ENCODE data around the gene RPS6KA2.

The RPS6KA2 gene

GRCh38 chr6:166656230-166657151 lies 29.4 kb upstream of the RPS6KA2 start:
- H3K4me3 ChIP-seq (replicated peaks; ENCODE audit: insufficient read depth, low read length), result no peak overlapping the region

DNA sequence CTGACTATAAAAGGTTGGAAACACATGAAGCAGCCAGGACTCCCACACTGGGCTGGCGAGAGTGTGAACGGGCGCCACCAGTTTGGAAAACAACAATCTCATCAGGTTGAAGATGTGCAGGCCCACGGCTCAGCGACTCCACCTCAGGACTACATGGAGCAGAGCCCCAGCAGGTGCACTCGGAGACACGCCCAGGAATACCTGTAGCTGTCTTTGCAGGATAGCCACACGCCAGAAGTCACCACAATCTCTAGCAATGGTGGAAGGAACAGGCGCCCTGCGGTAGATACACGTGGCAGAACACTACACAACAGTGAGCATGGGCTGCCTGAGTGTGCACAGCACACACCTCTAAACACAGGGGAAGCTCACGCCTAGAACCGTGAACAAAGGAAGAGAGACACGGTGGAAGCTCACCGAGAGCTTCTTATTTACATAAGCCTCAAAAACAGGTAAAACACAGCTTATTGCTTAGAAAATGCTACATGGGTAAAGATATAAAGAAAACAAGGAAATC lies 28.7 kb upstream of the RPS6KA2 start:
- no peak for DNase-seq (ENCODE audit: low read depth in 1 of 2, low spot score in 1 of 2)
- Histone ChIP-seq H3K4me3 (replicated peaks; ENCODE audit: insufficient read depth, low read length) (no peak overlapping the region), H3K27me3 (ENCODE audit: insufficient read depth, poor library complexity, severe bottlenecking) (no peaks in the 10 kb centered on the region), H3K27ac (replicated peaks) (no peak overlapping the region)
- no peak for TF ChIP-seq SPI1 (IDR thresholded peaks at IDR 0.05; ENCODE audit: borderline replicate concordance, low read depth)
- TF ChIP-seq GABPA (IDR thresholded peaks at IDR 0.05; ENCODE audit: low read depth), result no peak
- TF ChIP-seq, protein P1, sequence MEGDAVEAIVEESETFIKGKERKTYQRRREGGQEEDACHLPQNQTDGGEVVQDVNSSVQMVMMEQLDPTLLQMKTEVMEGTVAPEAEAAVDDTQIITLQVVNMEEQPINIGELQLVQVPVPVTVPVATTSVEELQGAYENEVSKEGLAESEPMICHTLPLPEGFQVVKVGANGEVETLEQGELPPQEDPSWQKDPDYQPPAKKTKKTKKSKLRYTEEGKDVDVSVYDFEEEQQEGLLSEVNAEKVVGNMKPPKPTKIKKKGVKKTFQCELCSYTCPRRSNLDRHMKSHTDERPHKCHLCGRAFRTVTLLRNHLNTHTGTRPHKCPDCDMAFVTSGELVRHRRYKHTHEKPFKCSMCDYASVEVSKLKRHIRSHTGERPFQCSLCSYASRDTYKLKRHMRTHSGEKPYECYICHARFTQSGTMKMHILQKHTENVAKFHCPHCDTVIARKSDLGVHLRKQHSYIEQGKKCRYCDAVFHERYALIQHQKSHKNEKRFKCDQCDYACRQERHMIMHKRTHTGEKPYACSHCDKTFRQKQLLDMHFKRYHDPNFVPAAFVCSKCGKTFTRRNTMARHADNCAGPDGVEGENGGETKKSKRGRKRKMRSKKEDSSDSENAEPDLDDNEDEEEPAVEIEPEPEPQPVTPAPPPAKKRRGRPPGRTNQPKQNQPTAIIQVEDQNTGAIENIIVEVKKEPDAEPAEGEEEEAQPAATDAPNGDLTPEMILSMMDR (IDR thresholded peaks at IDR 0.05; ENCODE audit: insufficient read depth, low read length), result no peak
- TF ChIP-seq, protein P2, sequence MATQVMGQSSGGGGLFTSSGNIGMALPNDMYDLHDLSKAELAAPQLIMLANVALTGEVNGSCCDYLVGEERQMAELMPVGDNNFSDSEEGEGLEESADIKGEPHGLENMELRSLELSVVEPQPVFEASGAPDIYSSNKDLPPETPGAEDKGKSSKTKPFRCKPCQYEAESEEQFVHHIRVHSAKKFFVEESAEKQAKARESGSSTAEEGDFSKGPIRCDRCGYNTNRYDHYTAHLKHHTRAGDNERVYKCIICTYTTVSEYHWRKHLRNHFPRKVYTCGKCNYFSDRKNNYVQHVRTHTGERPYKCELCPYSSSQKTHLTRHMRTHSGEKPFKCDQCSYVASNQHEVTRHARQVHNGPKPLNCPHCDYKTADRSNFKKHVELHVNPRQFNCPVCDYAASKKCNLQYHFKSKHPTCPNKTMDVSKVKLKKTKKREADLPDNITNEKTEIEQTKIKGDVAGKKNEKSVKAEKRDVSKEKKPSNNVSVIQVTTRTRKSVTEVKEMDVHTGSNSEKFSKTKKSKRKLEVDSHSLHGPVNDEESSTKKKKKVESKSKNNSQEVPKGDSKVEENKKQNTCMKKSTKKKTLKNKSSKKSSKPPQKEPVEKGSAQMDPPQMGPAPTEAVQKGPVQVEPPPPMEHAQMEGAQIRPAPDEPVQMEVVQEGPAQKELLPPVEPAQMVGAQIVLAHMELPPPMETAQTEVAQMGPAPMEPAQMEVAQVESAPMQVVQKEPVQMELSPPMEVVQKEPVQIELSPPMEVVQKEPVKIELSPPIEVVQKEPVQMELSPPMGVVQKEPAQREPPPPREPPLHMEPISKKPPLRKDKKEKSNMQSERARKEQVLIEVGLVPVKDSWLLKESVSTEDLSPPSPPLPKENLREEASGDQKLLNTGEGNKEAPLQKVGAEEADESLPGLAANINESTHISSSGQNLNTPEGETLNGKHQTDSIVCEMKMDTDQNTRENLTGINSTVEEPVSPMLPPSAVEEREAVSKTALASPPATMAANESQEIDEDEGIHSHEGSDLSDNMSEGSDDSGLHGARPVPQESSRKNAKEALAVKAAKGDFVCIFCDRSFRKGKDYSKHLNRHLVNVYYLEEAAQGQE (IDR thresholded peaks at IDR 0.05; ENCODE audit: insufficient replicate concordance, low read depth), result no peak
- TF ChIP-seq POLR2AphosphoS5 (IDR thresholded peaks at IDR 0.05; ENCODE audit: low read depth), result no peak

More at GRCh38 chr6:166656230-166657151, 29.4 kb upstream of the RPS6KA2 start:
- Histone ChIP-seq H3K27ac (replicated peaks) (0 out of 2 replicates have a peak overlapping the region, but pooled peaks have one; percentile 2), H3K27me3 (ENCODE audit: insufficient read depth, poor library complexity, severe bottlenecking) (no peaks in the 10 kb centered on the region)
- TF ChIP-seq SPI1 (IDR thresholded peaks at IDR 0.05; ENCODE audit: borderline replicate concordance, low read depth) (peak; percentile 6; the same call in 1 of the 2 replicates), POLR2AphosphoS5 (IDR thresholded peaks at IDR 0.05; ENCODE audit: low read depth) (no peak)
- peak in 1 of 2 experiments; percentile 11 for DNase-seq (ENCODE audit: low read depth in 1 of 2, low spot score in 1 of 2)

- Histone ChIP-seq H3K4me3 (replicated peaks; ENCODE audit: insufficient read depth, low read length) (no peak overlapping the region), H3K27me3 (ENCODE audit: insufficient read depth, poor library complexity, severe bottlenecking) (no peaks in the 10 kb centered on the region), H3K27ac (replicated peaks) (no peak overlapping the region)
- no peak for DNase-seq (ENCODE audit: low read depth in 1 of 2, low spot score in 1 of 2)
- TF ChIP-seq POLR2AphosphoS5 (IDR thresholded peaks at IDR 0.05; ENCODE audit: low read depth) (no peak), GABPA (IDR thresholded peaks at IDR 0.05; ENCODE audit: low read depth) (no peak), SPI1 (IDR thresholded peaks at IDR 0.05; ENCODE audit: borderline replicate concordance, low read depth) (no peak)
- TF ChIP-seq, protein P2 (IDR thresholded peaks at IDR 0.05; ENCODE audit: insufficient replicate concordance, low read depth), result no peak
- TF ChIP-seq, protein P1 (IDR thresholded peaks at IDR 0.05; ENCODE audit: insufficient read depth, low read length), result no peak
Observed at GRCh38 chr6:166655251-166655650, 28.2 kb upstream of the RPS6KA2 start.

DNA sequence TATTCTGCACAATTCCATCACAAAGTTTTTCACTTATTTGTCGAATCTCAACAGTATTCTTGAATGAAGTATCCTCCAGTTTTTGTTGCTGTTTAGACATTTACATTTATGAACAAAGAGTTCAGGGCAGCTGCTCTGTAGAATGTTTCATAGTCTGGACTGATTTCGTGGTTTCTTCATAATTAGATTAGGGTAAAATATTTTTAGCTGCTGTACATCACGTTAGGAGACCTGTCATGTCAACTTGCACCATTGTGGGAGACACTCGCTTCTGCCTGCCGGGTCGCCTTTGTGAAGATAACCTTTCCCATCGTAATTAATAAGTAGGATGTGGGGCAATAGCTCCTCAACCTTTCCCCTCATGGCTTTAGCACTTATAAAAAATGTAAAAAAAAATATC lies 27.5 kb upstream of the RPS6KA2 start:
- TF ChIP-seq POLR2AphosphoS5 (IDR thresholded peaks at IDR 0.05; ENCODE audit: low read depth) (no peak), SPI1 (IDR thresholded peaks at IDR 0.05; ENCODE audit: borderline replicate concordance, low read depth) (no peak), GABPA (IDR thresholded peaks at IDR 0.05; ENCODE audit: low read depth) (no peak)
- TF ChIP-seq, protein P2 (IDR thresholded peaks at IDR 0.05; ENCODE audit: insufficient replicate concordance, low read depth), result no peak
- TF ChIP-seq, protein P1 (IDR thresholded peaks at IDR 0.05; ENCODE audit: insufficient read depth, low read length), result no peak

More for the DNA sequence above, 27.5 kb upstream of the RPS6KA2 start:
- DNase-seq (ENCODE audit: low read depth in 1 of 2, low spot score in 1 of 2), result no peak
- H3K4me3 ChIP-seq (replicated peaks; ENCODE audit: insufficient read depth, low read length), result no peak overlapping the region
- no peaks in the 10 kb centered on the region for H3K27me3 ChIP-seq (ENCODE audit: insufficient read depth, poor library complexity, severe bottlenecking)
- no peak overlapping the region for H3K27ac ChIP-seq (replicated peaks)

Measured in HL-60 (cell line).